ENCODE results near the gene CAMK1D. TPM values are rescaled to one million over a fixed set of nuclear protein-coding genes. Genes with fewer than 3 reads are reported as not detected.

The CAMK1D gene
- total and polyA plus RNA-seq, 9 donors = 1.8 to 11.7 (median 5.5) TPM

DNA sequence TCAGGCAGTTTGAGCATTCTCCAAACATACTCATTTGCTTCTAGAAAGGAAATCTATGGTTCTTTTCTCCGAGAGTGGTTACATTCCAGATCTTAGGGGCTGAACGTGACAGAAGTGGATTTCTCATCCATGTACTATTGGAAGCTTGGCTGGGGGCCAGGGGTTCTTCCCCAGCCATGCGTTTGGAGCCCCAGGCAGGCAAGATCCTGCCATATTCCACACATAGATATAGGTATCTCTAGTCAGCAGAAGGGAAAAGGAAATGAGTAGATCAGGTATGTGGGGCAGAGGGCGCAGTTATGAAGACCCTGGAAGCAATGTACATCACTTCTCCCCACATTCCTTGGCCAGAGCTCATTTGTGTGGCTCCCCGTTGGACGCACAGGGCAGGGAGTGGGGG, 352.3 kb downstream of the CAMK1D start:
- Histone ChIP-seq H3K27me3 (no peaks in the 10 kb centered on the region), H3K36me3 (no peaks in the 10 kb centered on the region), H3K9me3 (no peaks in the 10 kb centered on the region), H3K4me1 (ENCODE audit: insufficient read depth) (peaks cover 6% of the 10 kb centered on the region), H3K27ac (no peak overlapping the region), H3K4me3 (no peak overlapping the region)
- intact Hi-C loops (cut with DNase I) = loop anchor here in 1 of 4 donors (10.0 kb wide), 1 partner anchor 347 kb away; no protein-coding TSS in a partner anchor
- DNase-seq = no peak
- WGBS, 3 donors = 62 to 74% (median 73%) methylated on average over 6 of the region's 6 CpGs
- TF ChIP-seq, protein P1, sequence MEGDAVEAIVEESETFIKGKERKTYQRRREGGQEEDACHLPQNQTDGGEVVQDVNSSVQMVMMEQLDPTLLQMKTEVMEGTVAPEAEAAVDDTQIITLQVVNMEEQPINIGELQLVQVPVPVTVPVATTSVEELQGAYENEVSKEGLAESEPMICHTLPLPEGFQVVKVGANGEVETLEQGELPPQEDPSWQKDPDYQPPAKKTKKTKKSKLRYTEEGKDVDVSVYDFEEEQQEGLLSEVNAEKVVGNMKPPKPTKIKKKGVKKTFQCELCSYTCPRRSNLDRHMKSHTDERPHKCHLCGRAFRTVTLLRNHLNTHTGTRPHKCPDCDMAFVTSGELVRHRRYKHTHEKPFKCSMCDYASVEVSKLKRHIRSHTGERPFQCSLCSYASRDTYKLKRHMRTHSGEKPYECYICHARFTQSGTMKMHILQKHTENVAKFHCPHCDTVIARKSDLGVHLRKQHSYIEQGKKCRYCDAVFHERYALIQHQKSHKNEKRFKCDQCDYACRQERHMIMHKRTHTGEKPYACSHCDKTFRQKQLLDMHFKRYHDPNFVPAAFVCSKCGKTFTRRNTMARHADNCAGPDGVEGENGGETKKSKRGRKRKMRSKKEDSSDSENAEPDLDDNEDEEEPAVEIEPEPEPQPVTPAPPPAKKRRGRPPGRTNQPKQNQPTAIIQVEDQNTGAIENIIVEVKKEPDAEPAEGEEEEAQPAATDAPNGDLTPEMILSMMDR (IDR thresholded peaks at IDR 0.05) = no peak
- TF ChIP-seq POLR2A (IDR thresholded peaks at IDR 0.05) = no peak
- TF ChIP-seq EP300 (IDR thresholded peaks at IDR 0.05) = no peak

DNA sequence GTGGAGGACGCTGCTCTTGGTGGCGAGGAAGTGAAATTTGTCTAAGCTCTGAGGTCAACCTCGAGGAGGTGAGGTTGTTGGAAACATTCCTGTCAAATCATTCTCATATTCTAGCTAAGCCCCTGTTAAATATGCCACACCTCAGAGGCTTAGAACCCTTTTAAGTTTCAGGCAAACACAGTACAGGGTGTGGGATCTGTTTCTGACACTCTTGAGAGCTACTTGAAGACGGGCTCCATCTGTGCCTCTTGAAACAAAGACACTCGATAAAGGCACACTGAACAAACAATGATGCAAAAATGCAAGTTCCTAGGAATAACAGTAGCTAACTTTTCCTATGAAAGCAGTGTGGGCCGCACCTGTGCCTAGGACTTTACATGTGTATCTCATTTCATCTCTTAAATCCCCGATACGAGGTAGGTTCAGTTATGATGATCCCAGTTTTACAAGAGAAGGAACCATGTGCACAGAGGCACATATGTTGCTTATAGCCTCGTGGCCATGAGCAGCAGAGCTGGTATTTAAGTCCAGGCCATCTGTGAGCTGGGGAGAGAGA, 352.9 kb downstream of the CAMK1D start:
- Histone ChIP-seq H3K9me3 (no peaks in the 10 kb centered on the region), H3K4me1 (ENCODE audit: insufficient read depth) (peaks cover 6% of the 10 kb centered on the region), H3K4me3 (no peak overlapping the region), H3K27ac (no peak overlapping the region), H3K36me3 (no peaks in the 10 kb centered on the region), H3K27me3 (no peaks in the 10 kb centered on the region)
- no peak for DNase-seq
- no peak for TF ChIP-seq EP300 (IDR thresholded peaks at IDR 0.05)
- TF ChIP-seq, protein P1 (IDR thresholded peaks at IDR 0.05) = no peak
- no peak for TF ChIP-seq POLR2A (IDR thresholded peaks at IDR 0.05)
- WGBS, 3 donors = 92 to 97% (median 94%) methylated on average over 9 of the region's 9 CpGs
- intact Hi-C loops (cut with DNase I) = loop anchor here in 1 of 4 donors (10.0 kb wide), 1 partner anchor 347 kb away; no protein-coding TSS in a partner anchor

DNA sequence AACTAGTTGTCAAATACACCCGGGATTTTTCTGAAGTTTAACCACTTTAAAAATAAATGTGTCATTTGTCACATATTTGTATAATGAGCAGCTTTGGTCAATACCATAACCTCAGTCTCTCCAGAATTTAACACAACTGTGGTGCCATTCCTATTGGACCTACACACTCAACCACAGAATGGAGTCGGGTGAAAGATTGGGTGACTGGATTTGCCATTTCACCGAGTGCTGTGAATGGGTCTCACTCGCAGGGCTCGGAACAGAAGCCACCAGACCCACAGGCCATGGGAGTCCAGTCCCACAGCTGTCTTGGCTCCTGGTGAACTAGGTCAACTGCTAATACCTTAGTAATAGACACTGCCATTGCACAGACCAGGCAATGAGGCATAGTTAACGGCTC, 353.8 kb downstream of the CAMK1D start:
- no peaks in the 10 kb centered on the region for H3K9me3 ChIP-seq
- H3K27ac ChIP-seq = no peak overlapping the region
- no peak for TF ChIP-seq POLR2A (IDR thresholded peaks at IDR 0.05)
- TF ChIP-seq, protein P1 (IDR thresholded peaks at IDR 0.05) = no peak
- TF ChIP-seq EP300 (IDR thresholded peaks at IDR 0.05) = no peak
- intact Hi-C loops (cut with DNase I) = loop anchor here in 1 of 4 donors (10.0 kb wide), 1 partner anchor 348 kb away; no protein-coding TSS in a partner anchor
- peaks cover 4% of the 10 kb centered on the region for H3K4me1 ChIP-seq (ENCODE audit: insufficient read depth)
- H3K27me3 ChIP-seq = no peaks in the 10 kb centered on the region
- DNase-seq = no peak
- H3K4me3 ChIP-seq = no peak overlapping the region
- WGBS, 3 donors = 96 to 97% (median 97%) methylated on average over 6 of the region's 6 CpGs
- no peaks in the 10 kb centered on the region for H3K36me3 ChIP-seq

DNA sequence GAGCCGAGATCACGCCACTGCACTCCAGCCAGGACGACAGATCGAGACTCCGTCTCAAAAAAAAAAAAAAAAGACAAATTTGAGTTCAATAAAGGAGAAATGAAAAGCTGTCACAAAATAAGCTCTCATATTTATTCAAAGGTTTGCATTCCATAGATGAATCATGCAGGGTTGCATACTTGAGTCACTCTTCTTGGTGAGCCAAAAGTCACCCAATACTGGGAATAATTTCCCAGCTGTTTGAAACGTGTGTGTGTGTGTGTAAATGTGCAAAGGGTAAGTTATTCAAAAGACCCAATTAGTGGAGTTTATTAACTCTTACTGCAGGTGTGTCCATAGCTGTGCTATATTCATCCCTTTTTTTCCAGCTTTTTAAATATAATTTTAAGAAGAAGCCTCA, 354.5 kb downstream of the CAMK1D start:
- 32 to 40% (median 37%) methylated on average over 6 of the region's 6 CpGs for WGBS, 3 donors
- Histone ChIP-seq H3K4me1 (ENCODE audit: insufficient read depth) (peaks cover 7% of the 10 kb centered on the region), H3K9me3 (no peaks in the 10 kb centered on the region), H3K27me3 (no peaks in the 10 kb centered on the region), H3K36me3 (no peaks in the 10 kb centered on the region), H3K27ac (no peak overlapping the region), H3K4me3 (no peak overlapping the region)
- no peak for DNase-seq
- intact Hi-C loops (cut with DNase I) = loop anchor here in 1 of 4 donors (10.0 kb wide), 1 partner anchor 349 kb away; no protein-coding TSS in a partner anchor
- no peak for TF ChIP-seq POLR2A (IDR thresholded peaks at IDR 0.05)
- TF ChIP-seq, protein P1 (IDR thresholded peaks at IDR 0.05) = no peak
- no peak for TF ChIP-seq EP300 (IDR thresholded peaks at IDR 0.05)
